Pancreas (tissue), 10 donors: ENCODE data around the gene GOLGA1. TPM values are rescaled to one million over a fixed set of nuclear protein-coding genes. Genes with fewer than 3 reads are reported as not detected.

ENCODE experiments used
- ATAC-seq, 4 donors: fragments of 200-7000 bp; cut with Tn5 transposase; one replicate each; pipeline versions ENCODE4 v1.8.0 to v1.9.1; 2020; ENCODE audit warnings: mild to moderate bottlenecking in 4 of 4, moderate library complexity in 4 of 4
- DNase-seq, 6 donors: peaks; one replicate each; pipeline ENCODE4 v3.0.0-alpha.2; 2020
- FAIRE-seq: peaks from 2 replicates; lab custom pipeline; 2012; peaks lifted over from hg19 to GRCh38; lab: Jason Lieb, UNC
- H3K27ac ChIP-seq, 4 donors: fragments of 200-600 bp; sonication (generic); 1 replicate in 3 of 4; 2 replicates in 1 of 4; pipeline versions ENCODE4 v1.5.0 to v1.8.0; 2020
- H3K27me3 ChIP-seq, 4 donors: fragments of 200-600 bp; one replicate each; pipeline ENCODE4 v1.8.0; 2021
- H3K36me3 ChIP-seq, 3 donors: fragments of 200-600 bp; sonication (generic) in 1 of 3; one replicate each; pipeline versions ENCODE4 v1.5.0 to v1.8.0; 2020 to 2021
- H3K4me1 ChIP-seq, 3 donors: fragments of 200-600 bp; one replicate each; pipeline ENCODE4 v1.8.0; 2021
- H3K4me3 ChIP-seq, 4 donors: fragments of 200-600 bp; sonication (generic) in 2 of 4; one replicate each; pipeline versions ENCODE4 v1.5.0 to v1.8.0; 2020 to 2021
- H3K9me3 ChIP-seq, 4 donors: fragments of 200-600 bp; one replicate each; pipeline ENCODE4 v1.8.0; 2021
- CTCF ChIP-seq, 4 donors: fragments of 200-600 bp; sonication (generic) in 3 of 4; IDR thresholded peaks; one replicate each; pipeline versions ENCODE4 v1.5.0 to v1.8.0; 2021; ENCODE audit warnings: antibody characterized with exemption in 4 of 4
- WGBS, 2 donors: extraction: QIAGEN DNeasy Blood & Tissue Kit; methylation state at CpG; one replicate each; pipeline ENCODE4 v1.1.7; 2013; 5-methylcytosine and 5-hydroxymethylcytosine counted together
- intact Hi-C, 3 donors: fragments of 100-400 bp; cut with DNase I; formaldehyde crosslinking; loops; one replicate each; pipeline versions ENCODE4 v1.11.1 to v1.14.2; 2022
- polyA plus RNA-seq, 2 donors: library from polyadenylated mRNA; stranded (reverse); fragments of 200-250 nt; gene quantifications; one replicate each; pipeline ENCODE4 v1.2.3, GENCODE V29; 2013
- total RNA-seq, 6 donors: library from RNA; stranded (reverse); fragmentation: NEBNext Ultra II Directional in 4 of 6; extraction: Animal tissue kit (Norgen Biotek cat#: 25700) in 4 of 6; gene quantifications; one replicate each; pipeline versions ENCODE4 v1.2.1 to v1.2.4, GENCODE V29; 2021 to 2023
- donor health status: healthy with polysubstance abuse.
- donor health status: DM: no; HTN: no; CAD: no; lungs with moderate emphysema.
- donor health status: DM: no; HTN: no; CAD: no.
- donor health status: control.
- donor health status: control.
- donor health status: Bipolar disorder and iron deficiency.
- donor health status: DM: yes; HTN: yes; CAD: no.
- donor health status: DM: no; HTN: no; CAD: no.
- donor health status: DM: no; HTN: no; CAD: no.
- donor health status: DM: yes; HTN: yes; CAD: no.

GOLGA1 gene
- total and polyA plus RNA-seq, 8 donors, result 9.0 to 14.7 (median 10.9) TPM

DNA sequence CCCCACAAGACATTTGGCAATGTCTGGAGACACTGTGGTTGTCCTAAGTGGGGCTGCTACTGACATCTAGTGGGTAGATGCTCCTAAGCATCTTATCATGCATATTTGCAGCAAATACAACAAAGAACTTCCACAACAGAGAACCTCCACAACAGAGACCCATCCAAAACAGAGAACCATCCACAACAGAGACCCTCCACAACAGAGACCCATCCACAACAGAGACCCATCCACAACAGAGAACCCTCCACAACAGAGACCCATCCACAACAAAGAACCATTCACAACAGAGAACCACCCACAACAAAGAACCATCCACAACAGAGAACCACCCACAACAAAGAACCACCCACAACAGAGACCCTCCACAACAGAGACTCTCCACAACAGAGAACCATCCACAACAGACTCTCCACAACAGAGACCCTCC, 46.1 kb downstream of the GOLGA1 start:
- H3K27me3 ChIP-seq, result no peaks in the 10 kb centered on the region
- ATAC-seq (peak in 1 of 4 donors; percentile 46), DNase-seq (no peak), FAIRE-seq (no peak)
- intact Hi-C loops, result no loop called here
- H3K36me3 ChIP-seq, result peaks cover 0 to 42% (median 20%) of the 10 kb centered on the region in 3 donors
- H3K4me1 ChIP-seq, result no peaks in the 10 kb centered on the region
- no peaks in the 10 kb centered on the region for H3K9me3 ChIP-seq
- no peak overlapping the region for H3K27ac ChIP-seq
- no peak overlapping the region for H3K4me3 ChIP-seq
- no peak for TF ChIP-seq CTCF (IDR thresholded peaks at IDR 0.05)

DNA sequence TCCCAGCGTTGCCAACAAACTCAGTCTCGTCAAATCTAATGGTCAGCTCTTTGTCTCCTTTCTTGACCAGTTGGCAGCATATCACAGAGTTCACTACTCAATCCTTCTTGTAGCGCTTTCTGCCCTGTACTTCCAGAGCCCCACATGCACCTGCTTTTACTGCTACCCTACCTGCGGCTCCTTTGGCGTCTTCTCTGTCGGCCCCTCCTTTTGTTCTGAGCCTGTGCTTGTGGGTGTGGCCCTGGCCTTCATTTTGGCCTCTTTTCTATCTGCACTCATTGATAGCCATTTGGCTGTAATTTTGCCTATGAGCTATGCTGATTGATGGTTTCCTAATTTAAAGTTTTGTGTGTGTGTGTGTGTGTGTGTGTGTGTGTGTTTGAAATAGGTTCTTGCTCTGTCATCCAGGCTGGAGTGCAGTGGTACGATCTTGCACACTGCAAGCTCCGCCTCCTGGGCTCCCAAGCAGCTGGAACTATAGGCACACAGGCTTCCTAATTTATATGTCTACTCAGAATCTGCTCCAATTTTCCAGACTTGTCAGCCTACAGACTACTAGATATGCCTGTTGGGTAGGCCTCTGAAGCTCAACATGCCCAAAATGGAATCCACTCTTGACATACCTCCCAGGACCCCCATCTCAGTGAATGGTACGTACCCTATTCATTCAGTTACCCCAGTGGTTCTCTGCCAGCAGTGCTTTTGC, 46.7 kb downstream of the GOLGA1 start:
- ATAC-seq, result no peak
- intact Hi-C loops, result no loop called here
- peaks cover 0 to 40% (median 23%) of the 10 kb centered on the region in 3 donors for H3K36me3 ChIP-seq

DNA sequence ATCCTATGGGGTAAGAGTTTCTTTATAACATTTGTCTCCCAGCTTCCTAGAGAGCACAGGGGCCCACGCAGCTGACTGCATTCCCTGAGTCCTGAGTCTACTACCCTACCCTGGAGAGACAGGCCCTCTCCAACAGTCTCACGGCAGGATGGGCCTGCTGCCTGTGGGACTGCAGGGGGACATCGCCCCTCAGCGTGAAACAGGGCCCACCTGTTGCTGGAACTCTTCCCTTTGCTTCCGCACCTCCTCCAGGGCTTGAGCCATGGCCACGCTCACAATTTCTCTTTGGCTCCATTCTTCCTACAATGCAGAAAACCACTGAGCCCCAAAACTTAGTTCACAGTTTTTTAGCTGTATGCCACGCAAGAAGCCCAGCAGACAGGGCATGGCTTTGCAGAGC, 50.7 kb downstream of the GOLGA1 start:
- H3K4me3 ChIP-seq, result no peak overlapping the region
- peaks cover 0 to 49% (median 14%) of the 10 kb centered on the region in 3 donors for H3K36me3 ChIP-seq
- no peak for ATAC-seq
- no peak for DNase-seq
- WGBS, 2 donors, result 94 to 98% methylated on average over 7 of the region's 7 CpGs
- intact Hi-C loops, result no loop called here
- H3K27ac ChIP-seq, result no peak overlapping the region
- TF ChIP-seq CTCF (IDR thresholded peaks at IDR 0.05), result no peak
- no peaks in the 10 kb centered on the region for H3K4me1 ChIP-seq
- no peaks in the 10 kb centered on the region for H3K9me3 ChIP-seq
- no peaks in the 10 kb centered on the region for H3K27me3 ChIP-seq
- FAIRE-seq, result no peak

More for the DNA sequence above, 46.7 kb downstream of the GOLGA1 start:
- 88 to 90% methylated on average over 9 of the region's 9 CpGs for WGBS, 2 donors
- TF ChIP-seq CTCF (IDR thresholded peaks at IDR 0.05), result no peak
- Histone ChIP-seq H3K4me1 (no peaks in the 10 kb centered on the region), H3K27ac (no peak overlapping the region), H3K4me3 (no peak overlapping the region), H3K9me3 (no peaks in the 10 kb centered on the region), H3K27me3 (no peaks in the 10 kb centered on the region)
- FAIRE-seq, result no peak
- DNase-seq, result no peak

DNA sequence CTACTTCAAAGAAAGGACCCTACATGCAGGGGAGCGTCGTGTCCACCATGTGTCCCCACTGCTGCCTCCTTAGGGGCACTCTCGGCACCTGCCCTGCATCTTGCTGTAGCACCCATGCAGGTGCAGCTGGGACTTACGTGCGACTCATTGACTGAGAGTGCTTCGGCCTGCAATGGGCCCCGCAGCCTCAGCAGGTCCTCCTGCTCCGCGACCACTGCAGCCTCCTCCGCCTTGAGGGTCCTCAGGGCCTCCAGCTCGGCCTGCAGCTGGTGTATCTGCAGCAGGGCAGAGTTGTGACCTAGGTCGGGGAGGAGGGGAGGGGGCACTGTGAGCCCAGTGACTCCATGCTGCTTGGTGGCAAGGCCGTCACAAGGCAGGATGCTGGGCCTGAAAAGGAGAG, 51.9 kb downstream of the GOLGA1 start:
- DNase-seq, result no peak
- Histone ChIP-seq H3K4me3 (no peak overlapping the region), H3K27me3 (no peaks in the 10 kb centered on the region), H3K4me1 (no peaks in the 10 kb centered on the region), H3K36me3 (peaks cover 0 to 58% (median 14%) of the 10 kb centered on the region in 3 donors), H3K27ac (no peak overlapping the region), H3K9me3 (no peaks in the 10 kb centered on the region)
- no peak for FAIRE-seq
- ATAC-seq, result no peak
- no peak for TF ChIP-seq CTCF (IDR thresholded peaks at IDR 0.05)
- WGBS, 2 donors, result 94 to 95% methylated on average over 13 of the region's 13 CpGs
- intact Hi-C loops, result no loop called here

- Histone ChIP-seq H3K27me3 (no peaks in the 10 kb centered on the region), H3K4me3 (no peak overlapping the region), H3K27ac (no peak overlapping the region), H3K4me1 (no peaks in the 10 kb centered on the region), H3K9me3 (no peaks in the 10 kb centered on the region), H3K36me3 (peaks cover 0 to 52% (median 14%) of the 10 kb centered on the region in 3 donors)
- intact Hi-C loops, result no loop called here
- DNase-seq (no peak), ATAC-seq (no peak), FAIRE-seq (no peak)
- 92 to 93% methylated on average over 5 of the region's 5 CpGs for WGBS, 2 donors
- TF ChIP-seq CTCF (IDR thresholded peaks at IDR 0.05), result no peak
Observed at GRCh38 chr9:124887832-124888231, 53.1 kb downstream of the GOLGA1 start.
